GM21717 (cell line): ENCODE data around the gene THAP9.

Source experiments
- ATAC-seq: cut with Tn5 transposase; IDR thresholded peaks from one replicate; pipeline ENCODE4 v1.9.1; 2021; ENCODE audit warnings: mild to moderate bottlenecking, moderate library complexity; ENCODE audit not compliant: unreplicated experiment

THAP9 gene

GRCh38 chr4:82954212-82954611, 53.7 kb downstream of the THAP9 start:
- ATAC-seq, result no peak

DNA sequence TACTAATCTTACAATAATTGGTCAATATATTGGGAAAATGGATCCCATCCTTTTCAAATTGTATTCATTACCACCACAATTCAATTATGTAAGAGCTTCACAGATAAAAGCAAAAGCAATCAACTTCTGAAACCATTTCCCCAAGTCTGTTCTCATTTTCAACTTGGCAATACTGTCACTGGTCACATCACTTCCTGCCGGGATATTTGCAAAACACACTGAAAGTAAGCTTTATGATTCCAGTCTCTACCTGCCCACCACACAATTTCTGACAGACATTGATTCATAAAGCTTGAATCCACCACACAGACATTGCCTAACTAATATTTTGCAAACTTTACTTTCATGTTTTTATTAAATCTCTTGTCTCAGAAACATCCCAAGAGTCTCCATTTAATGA, 56.5 kb downstream of the THAP9 start:
- no peak for ATAC-seq

DNA sequence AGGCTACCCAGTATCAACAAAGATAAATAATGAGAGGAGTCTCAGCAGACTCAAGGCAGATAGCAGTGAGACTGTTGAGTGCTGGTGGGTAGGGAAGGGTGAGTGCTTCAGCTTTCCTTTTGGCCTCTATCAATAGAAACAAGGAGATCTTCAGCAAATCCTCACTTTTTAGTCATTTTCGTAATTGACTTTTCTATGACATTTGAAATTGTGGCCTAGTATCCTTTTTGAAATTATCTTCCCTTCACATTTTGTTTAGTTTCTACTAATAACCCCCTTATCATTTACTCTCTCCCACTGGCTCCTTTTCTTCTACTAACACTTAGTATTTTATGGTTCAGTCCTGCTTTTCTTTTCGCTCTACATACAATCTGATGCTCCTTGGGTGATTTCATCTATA, 65.2 kb downstream of the THAP9 start:
- no peak for ATAC-seq

DNA sequence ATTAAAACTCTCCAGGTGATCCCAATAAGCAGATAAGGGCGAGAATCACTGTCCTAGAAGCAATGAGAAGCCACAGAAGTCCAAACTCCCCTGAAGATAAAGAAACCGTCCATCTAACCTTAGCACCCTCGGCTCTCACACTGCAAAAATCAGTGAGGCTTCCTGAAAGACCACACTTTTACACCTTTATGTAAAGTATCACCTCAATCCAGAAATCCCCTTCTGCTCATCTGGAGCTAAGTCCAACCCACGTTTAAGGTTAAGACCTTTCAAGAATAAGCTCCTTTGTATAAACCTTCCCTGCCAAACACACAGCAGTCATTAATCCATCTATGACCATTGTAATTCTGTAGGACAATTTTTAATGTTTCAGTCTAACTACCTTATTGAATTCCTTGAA, 68.4 kb downstream of the THAP9 start:
- no peak for ATAC-seq

DNA sequence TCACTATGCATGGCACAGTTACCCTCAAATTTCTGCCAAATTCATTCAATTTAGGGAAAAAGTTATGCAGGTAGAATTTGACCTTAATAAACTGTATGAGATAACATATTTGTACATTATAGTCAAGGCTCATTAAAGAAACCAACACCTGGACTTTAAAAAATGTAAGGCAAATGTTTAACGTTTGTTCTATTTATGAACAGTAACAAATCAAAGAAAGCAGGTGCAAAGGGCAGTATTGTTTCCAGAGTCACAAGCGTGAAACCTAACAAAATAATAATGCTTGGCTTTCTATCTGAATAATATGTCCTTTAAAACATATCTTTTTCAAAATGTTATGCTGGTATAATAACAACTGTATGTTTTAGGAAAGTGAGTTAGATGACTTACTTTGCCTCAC, 68.9 kb downstream of the THAP9 start:
- no peak for ATAC-seq
